Stimulated activated CD4-positive, alpha-beta T cell treated with anti-CD3 and anti-CD28 coated beads, Interleukin-2, amount 100 ng/mL, for 24 hours (primary cell): ENCODE measurements around the gene TRIM59.

Source experiments
- DNase-seq, 2 donors: peaks; one replicate each; pipeline ENCODE4 v3.0.0-alpha.2; 2020

Gene TRIM59

GRCh38 chr3:160449636-160450598 is at the start of gene TRIM59:
TSS of gene TRIM59 (minus strand) at chr3:160449786. CDS start at chr3:160439183, 10,603 bp downstream.
- DNase-seq: peak; percentile 95 to 98

GRCh38 chr3:160498202-160498601 is 48.6 kb upstream of the TRIM59 start:
- no peak for DNase-seq

GRCh38 chr3:160490166-160490565 is 40.6 kb upstream of the TRIM59 start:
- no peak for DNase-seq

DNA sequence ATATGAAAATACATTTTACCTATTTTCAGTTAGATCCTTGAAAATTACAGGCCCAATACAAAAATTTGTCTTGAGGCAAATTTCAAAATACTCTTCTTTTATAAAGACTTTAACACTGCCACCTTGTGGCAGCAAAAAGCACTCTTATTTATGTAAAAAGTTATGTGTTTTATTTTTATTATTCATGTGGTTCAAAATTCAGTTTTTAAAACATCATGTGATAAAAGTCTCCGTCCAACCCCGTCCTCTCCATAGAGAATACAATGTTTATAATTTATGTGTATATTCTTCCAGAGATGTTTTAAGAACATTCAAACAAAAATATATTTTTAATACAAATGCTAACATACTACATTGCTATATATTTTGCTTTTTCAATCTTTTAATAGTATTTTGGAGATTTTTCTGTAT is 36.9 kb upstream of the TRIM59 start:
- DNase-seq: no peak

GRCh38 chr3:160482796-160483195 is 33.2 kb upstream of the TRIM59 start:
- no peak for DNase-seq

- DNase-seq: no peak
Measured at GRCh38 chr3:160481856-160482255, 32.3 kb upstream of the TRIM59 start.

GRCh38 chr3:160480931-160481330 is 31.3 kb upstream of the TRIM59 start:
- DNase-seq: no peak

DNA sequence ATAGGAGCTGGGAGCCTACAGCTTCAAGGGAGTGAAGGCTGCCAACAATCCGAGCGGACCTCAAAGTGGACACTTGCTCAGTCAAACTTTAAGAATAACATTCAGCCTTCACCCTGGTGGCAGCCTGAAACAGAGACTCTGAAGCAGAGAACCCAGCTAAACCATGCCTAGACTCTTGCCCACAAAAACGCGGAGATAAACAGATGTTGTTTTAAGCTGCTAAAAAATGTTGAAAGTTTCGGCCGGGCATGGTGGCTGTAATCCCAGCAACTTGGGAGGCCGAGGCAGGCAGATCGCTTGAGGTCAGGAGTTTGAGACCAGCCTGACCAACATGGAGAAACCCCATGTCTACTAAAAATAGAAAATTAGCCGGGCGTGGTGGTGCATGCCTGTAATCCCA is 29.8 kb upstream of the TRIM59 start:
- DNase-seq: no peak

- no peak for DNase-seq
Measured at GRCh38 chr3:160478338-160478737, 28.8 kb upstream of the TRIM59 start.

GRCh38 chr3:160477750-160478149 is 28.2 kb upstream of the TRIM59 start:
- no peak for DNase-seq

- DNase-seq: no peak
Measured at GRCh38 chr3:160475884-160476283, 26.3 kb upstream of the TRIM59 start.

GRCh38 chr3:160475153-160475552 is 25.6 kb upstream of the TRIM59 start:
- no peak for DNase-seq

GRCh38 chr3:160474416-160474838 is 24.8 kb upstream of the TRIM59 start:
- no peak for DNase-seq

- no peak for DNase-seq
Measured at GRCh38 chr3:160473978-160474377, 24.4 kb upstream of the TRIM59 start.

DNA sequence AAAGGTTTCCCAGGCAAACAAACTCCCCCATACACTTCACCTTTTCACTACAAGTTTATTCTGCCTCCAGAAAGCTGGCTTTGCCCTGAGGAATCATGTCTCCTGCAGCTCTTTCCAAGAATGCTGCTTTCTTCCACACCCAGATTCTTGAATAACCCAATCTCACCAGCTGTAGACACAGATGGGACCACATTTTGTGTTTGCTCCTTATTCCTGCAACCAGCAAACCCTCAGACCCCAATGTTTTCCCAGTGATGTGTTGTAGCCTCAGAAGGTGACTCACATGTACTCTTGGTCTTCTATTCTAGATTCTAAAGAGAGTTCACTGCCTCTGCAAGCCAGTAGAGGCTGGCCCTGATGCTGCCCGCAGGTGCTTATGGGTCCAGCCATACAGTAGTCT is 23.6 kb upstream of the TRIM59 start:
- no peak for DNase-seq

- no peak for DNase-seq
Measured at GRCh38 chr3:160472344-160472743, 22.8 kb upstream of the TRIM59 start.

GRCh38 chr3:160471892-160472291 is 22.3 kb upstream of the TRIM59 start:
- DNase-seq: no peak

DNA sequence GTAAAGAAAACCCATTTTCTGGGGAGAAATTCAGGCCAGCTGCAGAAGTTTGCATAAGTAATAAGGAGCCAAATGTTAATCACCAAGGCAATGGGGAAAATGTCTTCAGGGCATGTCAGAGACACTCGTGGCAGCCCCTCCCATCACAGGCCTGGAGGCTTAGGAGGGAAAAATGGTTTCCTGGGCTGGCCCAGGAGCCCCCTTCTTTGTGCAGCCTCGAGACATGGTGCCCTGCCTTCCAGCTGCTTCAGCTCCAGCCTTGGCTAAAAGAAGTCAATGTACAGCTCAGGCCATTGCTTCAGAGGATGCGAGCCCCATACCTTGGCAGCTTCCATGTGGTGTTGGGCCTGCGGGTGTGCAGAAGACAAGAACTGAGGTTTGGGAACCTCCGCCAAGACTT is 20.6 kb upstream of the TRIM59 start:
- no peak for DNase-seq

- DNase-seq: no peak
Measured at GRCh38 chr3:160464971-160465370, 15.4 kb upstream of the TRIM59 start.

DNA sequence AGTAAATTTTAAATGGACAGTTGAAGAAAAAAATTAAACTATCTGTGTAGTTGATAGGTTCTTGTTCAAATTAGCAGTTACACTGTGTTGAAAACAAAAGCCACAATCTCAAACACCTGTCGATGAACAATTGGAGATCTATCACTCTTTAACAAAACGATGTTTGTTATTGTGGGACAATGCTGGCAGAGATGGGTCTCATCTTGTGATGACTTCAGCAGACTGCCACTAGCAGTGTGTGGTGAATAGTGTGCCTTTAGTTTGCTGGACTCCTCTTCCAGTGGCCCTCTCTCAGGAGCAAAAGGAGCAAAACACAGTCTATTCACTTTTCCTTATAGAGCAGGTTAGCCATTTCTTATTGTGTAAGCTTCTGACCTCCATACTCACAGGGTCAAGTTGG is 14.7 kb upstream of the TRIM59 start:
- no peak for DNase-seq

DNA sequence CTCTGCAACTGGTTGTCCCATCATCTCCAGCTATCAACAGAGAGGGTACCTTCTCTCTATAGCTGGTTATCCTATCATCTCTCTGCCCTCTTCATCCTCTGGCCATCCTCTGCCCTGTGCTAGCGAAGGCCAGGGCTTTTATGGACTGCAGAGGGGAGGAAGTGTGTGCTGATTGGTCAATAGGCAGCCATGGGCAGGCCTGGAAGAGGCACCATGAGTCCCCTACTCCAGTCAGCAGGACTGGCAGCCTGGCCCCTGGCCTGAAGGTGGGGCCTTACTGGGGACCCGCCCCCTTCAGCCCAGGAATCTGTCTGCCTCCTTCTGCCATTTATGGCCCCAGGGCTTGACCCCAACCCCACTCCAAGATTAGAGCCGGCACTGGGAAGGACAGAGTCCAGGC is 10.4 kb upstream of the TRIM59 start:
- DNase-seq: no peak

GRCh38 chr3:160459450-160459970 is 9.9 kb upstream of the TRIM59 start:
- DNase-seq: no peak

DNA sequence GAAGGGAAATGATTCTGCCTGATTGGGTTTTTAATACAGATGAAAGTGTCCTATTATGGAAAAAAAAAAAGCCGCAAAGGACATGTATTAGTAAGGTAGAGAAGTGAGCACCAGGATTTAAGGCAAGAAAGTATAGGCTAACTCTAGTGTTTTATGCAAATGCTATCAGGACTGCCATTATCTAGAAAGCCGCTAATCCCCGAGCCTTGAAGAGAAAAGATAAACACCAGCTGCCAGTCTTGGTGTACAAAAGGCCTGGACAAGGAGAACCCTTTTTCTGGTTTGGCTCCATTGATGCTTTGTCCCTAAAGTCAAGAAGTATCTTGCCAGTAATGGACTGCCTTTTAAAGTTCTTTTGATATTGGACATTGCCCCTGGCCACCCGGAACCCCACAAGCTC is 8.6 kb upstream of the TRIM59 start:
- DNase-seq: no peak

GRCh38 chr3:160455846-160456245 is 6.3 kb upstream of the TRIM59 start:
- DNase-seq: no peak

DNA sequence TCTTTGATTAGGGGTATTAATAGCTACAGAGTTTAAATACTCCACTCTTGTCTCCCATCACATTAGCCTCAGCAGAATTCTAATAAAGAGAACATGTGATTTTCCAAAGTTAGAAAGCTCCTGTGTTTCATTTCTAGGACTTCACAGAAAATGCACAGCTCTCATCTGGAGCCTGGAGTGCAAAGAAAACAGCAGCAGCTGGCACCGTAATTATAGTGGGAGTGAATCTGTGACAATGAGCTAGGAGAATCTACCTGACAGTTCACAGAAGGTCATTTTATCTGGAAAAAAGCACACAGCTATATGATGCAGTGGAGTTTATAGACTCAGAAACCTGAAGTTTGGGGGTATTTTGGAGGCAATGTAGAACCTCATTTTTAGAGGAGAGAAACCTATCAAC is 5.4 kb upstream of the TRIM59 start:
- no peak for DNase-seq
